OCI-LY1 (cell line): Measurements from ENCODE around the gene RAPGEFL1.

Source experiments
- H2AFZ ChIP-seq: fragments of 200-600 bp; sonication (generic), shearing (Covaris generic); 2 replicates; pipeline ENCODE4 v1.6.0; 2014; ENCODE audit warnings: antibody characterized with exemption, mild to moderate bottlenecking, low read length
- H3F3A ChIP-seq: fragments of 200-600 bp; sonication (generic), shearing (Covaris generic); 2 replicates; pipeline ENCODE4 v1.6.0; 2014; ENCODE audit warnings: mild to moderate bottlenecking, antibody characterized with exemption, low read length, moderate library complexity; ENCODE audit not compliant: insufficient read depth
- H3K27ac ChIP-seq: fragments of 200-600 bp; sonication (generic); 2 replicates; pipeline ENCODE4 v1.5.1; 2014; ENCODE audit warnings: low read length, mixed run types, mild to moderate bottlenecking, low read depth; ENCODE audit not compliant: poor library complexity, severe bottlenecking
- H3K27me3 ChIP-seq: fragments of 200-600 bp; sonication (generic); 2 replicates; pipeline ENCODE4 v1.6.0; 2014; ENCODE audit warnings: antibody characterized with exemption, mild to moderate bottlenecking, low read length, moderate library complexity; ENCODE audit not compliant: insufficient read depth
- H3K36me3 ChIP-seq: fragments of 200-600 bp; sonication (generic); 2 replicates; pipeline ENCODE4 v1.6.1; 2014; ENCODE audit warnings: mild to moderate bottlenecking, antibody characterized with exemption, low read length, moderate library complexity, mixed read lengths; ENCODE audit not compliant: insufficient read depth
- H3K4me1 ChIP-seq: fragments of 200-600 bp; sonication (generic); 2 replicates; pipeline ENCODE4 v1.5.1; 2014; ENCODE audit warnings: mild to moderate bottlenecking, low read length, moderate library complexity; ENCODE audit not compliant: insufficient read depth, severe bottlenecking
- H3K4me2 ChIP-seq: fragments of 200-600 bp; sonication (generic), shearing (Covaris generic); 2 replicates; pipeline ENCODE4 v1.6.1; 2014; ENCODE audit warnings: low read length
- H3K4me3 ChIP-seq: fragments of 200-600 bp; sonication (generic); 2 replicates; pipeline ENCODE4 v1.5.1; 2014; ENCODE audit warnings: low read length, low read depth, mild to moderate bottlenecking, mixed read lengths; ENCODE audit not compliant: poor library complexity, severe bottlenecking
- H3K79me2 ChIP-seq: fragments of 200-600 bp; shearing (Covaris generic); 2 replicates; pipeline ENCODE4 v1.6.1; 2016; ENCODE audit warnings: mixed run types, low read length, mixed read lengths; ENCODE audit not compliant: insufficient read depth
- H3K9ac ChIP-seq: fragments of 200-600 bp; sonication (generic), shearing (Covaris generic); 2 replicates; pipeline ENCODE4 v1.6.1; 2014; ENCODE audit warnings: mild to moderate bottlenecking, low read length, mixed read lengths
- H3K9me2 ChIP-seq: fragments of 200-600 bp; sonication (generic), shearing (Covaris generic); 2 replicates; pipeline ENCODE4 v1.6.1; 2014; ENCODE audit warnings: low read depth, mild to moderate bottlenecking, low read length, mixed read lengths
- H3K9me3 ChIP-seq: fragments of 200-600 bp; shearing (Covaris generic); 2 replicates; pipeline ENCODE4 v1.6.1; 2014; ENCODE audit warnings: low read length, mixed read lengths
- H4K20me1 ChIP-seq: fragments of 200-600 bp; sonication (generic), shearing (Covaris generic); 2 replicates; pipeline ENCODE4 v1.6.0; 2016; ENCODE audit warnings: mild to moderate bottlenecking, low read length; ENCODE audit not compliant: insufficient read depth
- EZH2 ChIP-seq: fragments of 200-600 bp; sonication (generic), shearing (Covaris generic); IDR thresholded peaks from 2 replicates; pipeline ENCODE4 v1.8.0; 2017; ENCODE audit warnings: borderline replicate concordance, mixed run types, mild to moderate bottlenecking, antibody characterized with exemption, low read length, moderate library complexity, mixed read lengths
- TF ChIP-seq, protein P1 (sequence below): fragments of 200-600 bp; sonication (generic), shearing (Covaris generic); IDR thresholded peaks from 2 replicates; pipeline ENCODE4 v1.5.1; 2017; ENCODE audit warnings: mild to moderate bottlenecking, antibody characterized with exemption, low read length, moderate library complexity, mixed read lengths

RAPGEFL1 gene

DNA sequence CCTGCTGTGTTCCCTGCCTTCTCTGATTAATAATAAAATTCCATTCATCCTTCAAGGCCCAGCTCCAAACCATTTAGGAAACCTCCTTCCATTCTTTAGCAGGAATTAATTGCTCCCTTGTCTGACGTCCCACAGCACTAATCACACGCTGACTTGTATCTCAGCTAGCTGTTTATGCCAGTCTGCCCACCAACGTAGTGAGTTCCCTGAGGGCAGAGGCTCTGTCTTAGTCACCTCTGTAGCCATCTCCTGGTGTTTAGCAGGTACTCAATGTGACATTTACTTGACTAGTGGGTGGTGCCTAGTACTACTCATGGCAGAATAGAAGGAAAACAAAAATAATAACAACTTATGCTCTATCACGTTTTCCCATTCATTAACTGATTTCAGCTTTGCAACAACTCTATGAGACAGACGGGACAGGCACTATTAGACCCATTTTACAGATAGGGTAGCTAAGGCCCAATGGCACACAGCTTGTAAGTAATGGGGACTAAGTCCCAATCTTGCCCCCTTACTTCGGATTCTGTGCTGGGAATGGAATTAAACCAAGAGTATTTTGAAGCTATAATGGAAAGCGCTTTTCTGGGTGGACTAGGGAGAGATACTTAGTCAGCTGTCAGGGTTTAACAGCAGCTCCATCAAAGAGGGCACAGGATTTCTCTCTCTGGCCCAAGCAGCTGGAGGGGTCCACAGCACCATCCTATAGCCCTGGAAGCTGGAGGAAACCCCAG, 40.9 kb downstream of the RAPGEFL1 start:
- Histone ChIP-seq H3K9me2 (no peaks in the 10 kb centered on the region), H3K27ac (peak overlapping the region; percentile 59), H3K4me1 (peaks cover 17% of the 10 kb centered on the region), H3K4me2 (peak overlapping the region; percentile 99), H4K20me1 (no peaks in the 10 kb centered on the region), H3K9me3 (no peaks in the 10 kb centered on the region), H3K4me3 (peak overlapping the region; percentile 100), H3K27me3 (no peaks in the 10 kb centered on the region), H3K79me2 (peaks cover 16% of the 10 kb centered on the region), H2AFZ (peak overlapping the region; percentile 96; the same call in 1 of the 2 replicates), H3F3A (no peaks in the 10 kb centered on the region; the same call in 1 of the 2 replicates), H3K36me3 (no peaks in the 10 kb centered on the region), H3K9ac (peak overlapping the region; percentile 96; the same call in 1 of the 2 replicates)
- TF ChIP-seq, protein P1, sequence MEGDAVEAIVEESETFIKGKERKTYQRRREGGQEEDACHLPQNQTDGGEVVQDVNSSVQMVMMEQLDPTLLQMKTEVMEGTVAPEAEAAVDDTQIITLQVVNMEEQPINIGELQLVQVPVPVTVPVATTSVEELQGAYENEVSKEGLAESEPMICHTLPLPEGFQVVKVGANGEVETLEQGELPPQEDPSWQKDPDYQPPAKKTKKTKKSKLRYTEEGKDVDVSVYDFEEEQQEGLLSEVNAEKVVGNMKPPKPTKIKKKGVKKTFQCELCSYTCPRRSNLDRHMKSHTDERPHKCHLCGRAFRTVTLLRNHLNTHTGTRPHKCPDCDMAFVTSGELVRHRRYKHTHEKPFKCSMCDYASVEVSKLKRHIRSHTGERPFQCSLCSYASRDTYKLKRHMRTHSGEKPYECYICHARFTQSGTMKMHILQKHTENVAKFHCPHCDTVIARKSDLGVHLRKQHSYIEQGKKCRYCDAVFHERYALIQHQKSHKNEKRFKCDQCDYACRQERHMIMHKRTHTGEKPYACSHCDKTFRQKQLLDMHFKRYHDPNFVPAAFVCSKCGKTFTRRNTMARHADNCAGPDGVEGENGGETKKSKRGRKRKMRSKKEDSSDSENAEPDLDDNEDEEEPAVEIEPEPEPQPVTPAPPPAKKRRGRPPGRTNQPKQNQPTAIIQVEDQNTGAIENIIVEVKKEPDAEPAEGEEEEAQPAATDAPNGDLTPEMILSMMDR = no peak
- no peak for TF ChIP-seq EZH2

DNA sequence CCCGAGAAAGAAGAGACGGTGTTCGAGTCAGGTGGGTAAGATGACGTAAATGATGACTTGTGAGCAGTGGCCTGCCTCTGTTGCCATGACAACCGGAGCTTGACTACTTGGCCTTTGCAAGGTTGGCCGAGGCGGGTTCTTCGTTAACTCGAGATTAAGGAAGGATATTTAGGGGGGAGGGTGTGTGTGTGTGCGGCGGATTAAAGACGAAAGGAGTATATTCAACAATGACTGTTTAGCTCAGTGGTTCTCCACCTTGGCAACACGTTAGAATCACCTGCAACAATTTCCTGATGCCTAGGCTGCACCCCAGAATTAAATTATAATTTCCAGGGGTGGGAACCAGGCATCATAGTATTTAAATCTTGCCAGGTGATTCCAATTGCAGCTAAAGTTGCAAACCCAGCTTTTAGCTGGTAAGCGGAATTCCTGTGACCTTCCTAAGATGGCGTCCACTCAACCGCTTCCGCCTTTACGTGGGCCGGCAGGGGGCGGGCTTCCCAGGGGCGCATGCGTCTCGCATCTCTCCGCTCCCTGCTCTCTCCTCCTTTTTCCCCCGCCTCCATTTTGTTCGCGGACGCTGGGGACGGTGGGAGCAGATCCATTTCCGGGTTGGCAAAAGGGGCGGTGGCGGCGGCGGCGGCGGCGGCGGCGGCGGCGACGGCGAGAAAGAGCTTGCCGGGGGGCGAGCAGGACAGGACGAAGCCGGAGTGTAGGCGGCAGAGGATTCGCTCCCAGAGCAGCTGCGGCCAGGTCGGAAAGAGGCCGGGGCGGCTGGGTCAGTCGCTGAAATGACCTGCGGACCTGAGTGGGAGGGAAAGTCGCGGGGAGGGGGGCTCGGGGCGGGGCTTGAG, 41.7 kb downstream of the RAPGEFL1 start, which contains the start of gene WIPF2:
Gene WIPF2 (plus strand): TSS at position 565 of the 854 bp plus-strand sequence. CDS start 37,156 bp downstream, outside the sequence.
- TF ChIP-seq EZH2 = no peak
- TF ChIP-seq, protein P1 = peak; percentile 11; the same call in 1 of the 2 replicates
- H3K36me3 ChIP-seq = no peaks in the 10 kb centered on the region
- no peaks in the 10 kb centered on the region; the same call in 1 of the 2 replicates for H3F3A ChIP-seq
- H3K79me2 ChIP-seq = peaks cover 20% of the 10 kb centered on the region
- H3K4me3 ChIP-seq = peak within 1 kb of the TSS; percentile 100
- H2AFZ ChIP-seq = peak within 1 kb of the TSS; percentile 96; the same call in 1 of the 2 replicates
- no peaks in the 10 kb centered on the region for H3K27me3 ChIP-seq
- H3K9ac ChIP-seq = peak within 1 kb of the TSS; percentile 96
- H3K27ac ChIP-seq = peak within 1 kb of the TSS; percentile 59
- H3K9me2 ChIP-seq = no peaks in the 10 kb centered on the region
- peaks cover 17% of the 10 kb centered on the region for H3K4me1 ChIP-seq
- H4K20me1 ChIP-seq = no peaks in the 10 kb centered on the region
- no peaks in the 10 kb centered on the region for H3K9me3 ChIP-seq
- H3K4me2 ChIP-seq = peak within 1 kb of the TSS; percentile 99

DNA sequence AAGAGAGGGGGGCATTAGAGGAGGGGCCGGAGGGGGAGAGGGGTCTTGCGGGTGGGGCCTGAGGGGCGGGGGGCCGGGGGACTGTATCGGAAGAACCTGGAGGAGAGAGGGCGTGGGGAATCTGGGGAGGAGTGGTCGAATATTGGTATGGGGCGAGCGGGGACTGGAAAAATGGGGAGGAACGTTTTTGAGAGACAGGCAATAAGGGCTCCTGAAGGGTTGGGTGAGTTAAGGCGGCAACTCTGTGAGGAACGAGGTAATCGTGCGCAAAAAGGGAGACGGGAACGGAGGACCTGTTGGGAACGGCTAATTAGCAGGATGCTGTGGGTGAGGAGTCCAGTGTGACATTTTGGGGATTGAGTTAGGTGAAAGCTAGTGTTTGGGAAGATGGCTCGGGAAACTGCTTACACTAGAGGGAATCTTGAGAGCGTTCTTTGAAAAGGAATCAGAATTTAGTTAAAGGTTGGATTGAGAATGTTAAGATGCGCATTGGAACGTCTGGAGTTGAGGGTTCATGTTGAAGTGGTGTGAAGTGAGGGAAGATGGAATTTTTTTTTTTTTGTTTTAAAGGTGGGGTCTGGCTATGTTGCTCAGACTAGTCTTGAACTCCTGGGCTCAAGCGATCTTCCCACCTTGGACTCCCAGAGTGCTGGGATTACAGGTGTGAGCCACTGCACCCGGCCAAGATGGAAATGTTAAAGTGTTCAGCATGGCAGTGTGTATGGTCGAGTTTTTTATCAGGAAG, 42.5 kb downstream of the RAPGEFL1 start:
- H3K79me2 ChIP-seq = peaks cover 20% of the 10 kb centered on the region
- H3K36me3 ChIP-seq = no peaks in the 10 kb centered on the region; the same call in 1 of the 2 replicates
- peaks cover 17% of the 10 kb centered on the region for H3K4me1 ChIP-seq
- TF ChIP-seq, protein P1 = no peak
- no peak for TF ChIP-seq EZH2
- peak overlapping the region; percentile 96 for H3K9ac ChIP-seq
- no peaks in the 10 kb centered on the region; the same call in 1 of the 2 replicates for H3F3A ChIP-seq
- no peaks in the 10 kb centered on the region for H3K9me3 ChIP-seq
- H3K4me3 ChIP-seq = peak overlapping the region; percentile 100
- no peaks in the 10 kb centered on the region for H3K9me2 ChIP-seq
- no peak overlapping the region for H2AFZ ChIP-seq
- H4K20me1 ChIP-seq = no peaks in the 10 kb centered on the region
- H3K27me3 ChIP-seq = no peaks in the 10 kb centered on the region
- peak overlapping the region; percentile 99 for H3K4me2 ChIP-seq
- H3K27ac ChIP-seq = peak overlapping the region; percentile 59
